Choroid plexus epithelial cell (primary cell): ENCODE data around the gene ZNF614.
A peak's percentile ranks its signal among the peaks of the same experiment; 100 is the strongest.
"Not testable (repeated sequence)": the region's sequence is repeated elsewhere in the genome, so short reads cannot be mapped to it uniquely, and the experiment has no call there.

ENCODE experiments used
- DNase-seq: peaks from one replicate; pipeline ENCODE4 v3.0.0-alpha.2; 2010; ENCODE audit warnings: low read depth
- H3K4me3 ChIP-seq: 2 replicates; pipeline ENCODE4 v1.5.1; 2011; ENCODE audit warnings: low read depth, mild to moderate bottlenecking, control low read depth, low read length, moderate library complexity
- CTCF ChIP-seq: conservative IDR thresholded peaks from 2 replicates; pipeline ENCODE4 v1.5.1; 2011; ENCODE audit warnings: low read depth, mild to moderate bottlenecking, control low read depth, inconsistent platforms, low read length, moderate library complexity

ZNF614 gene

GRCh38 chr19:52028027-52028779 is at the start of gene ZNF614:
Gene ZNF614, minus strand, starts transcription at chr19:52028379. Its CDS starts 2,634 bp downstream, at chr19:52025745.
- DNase-seq, result peak; percentile 84
- H3K4me3 ChIP-seq, result peak within 1 kb of the TSS; percentile 96
- TF ChIP-seq CTCF, result no peak

GRCh38 chr19:52070496-52070895 is 42.3 kb upstream of the ZNF614 start:
- peak; percentile 92 for DNase-seq
- TF ChIP-seq CTCF, result no peak
- H3K4me3 ChIP-seq, result no peak overlapping the region

GRCh38 chr19:52069653-52070052 is 41.5 kb upstream of the ZNF614 start:
- no peak for TF ChIP-seq CTCF
- DNase-seq, result no peak
- no peak overlapping the region for H3K4me3 ChIP-seq

- H3K4me3 ChIP-seq, result no peak overlapping the region
- no peak for TF ChIP-seq CTCF
- no peak for DNase-seq
These were observed 38.2 kb upstream of the ZNF614 start for GRCh38 chr19:52066258-52066863.

- DNase-seq, result no peak
- no peak overlapping the region for H3K4me3 ChIP-seq
- no peak for TF ChIP-seq CTCF
These were observed 37.2 kb upstream of the ZNF614 start for GRCh38 chr19:52065399-52065798.

- not testable (repeated sequence) for H3K4me3 ChIP-seq, DNase-seq
These were observed 28.3 kb upstream of the ZNF614 start for GRCh38 chr19:52056480-52056879.

GRCh38 chr19:52051736-52052135 is 23.6 kb upstream of the ZNF614 start:
- not testable (repeated sequence) for H3K4me3 ChIP-seq, DNase-seq
